MCF 10A (cell line): Measurements from ENCODE around the gene PATE1. TPM values are rescaled to one million over a fixed set of nuclear protein-coding genes. Genes with fewer than 3 reads are reported as not detected.

Source experiments
- BruUV-seq: library from RNA; stranded (reverse); fragments of 400-500 nt; replicated peaks from 2 replicates; lab custom pipeline; 2021; lab: Mats Ljungman, UMichigan
- CTCF ChIA-PET: fragments of 300-600 bp; sonication (Branson Sonifier 250); formaldehyde crosslinking; extraction: SDS; loops from one replicate; lab custom pipeline; 2021; ENCODE audit warnings: antibody characterized with exemption, inconsistent platforms; lab: Yijun Ruan, JAX
- POLR2A ChIA-PET: fragments of 300-600, 350-650 bp; sonication (Branson Sonifier 250); formaldehyde crosslinking; extraction: SDS; loops from one replicate; lab custom pipeline; 2020; ENCODE audit warnings: antibody characterized with exemption, inconsistent platforms; lab: Yijun Ruan, JAX
- DNase-seq: peaks from one replicate; pipeline ENCODE4 v3.0.0-alpha.2; 2018; ENCODE audit not compliant: unreplicated experiment
- H3K27ac Mint-ChIP-seq: one replicate; pipeline ENCODE4 v1.8.0; 2022; ENCODE audit warnings: mild to moderate bottlenecking, low read depth, mixed read lengths; ENCODE audit not compliant: unreplicated experiment
- H3K27me3 Mint-ChIP-seq: one replicate; pipeline ENCODE4 v1.8.0; 2022; ENCODE audit warnings: mixed read lengths; ENCODE audit not compliant: insufficient read depth, unreplicated experiment
- H3K36me3 Mint-ChIP-seq: one replicate; pipeline ENCODE4 v1.8.0; 2022; ENCODE audit warnings: mild to moderate bottlenecking, moderate library complexity, mixed read lengths; ENCODE audit not compliant: insufficient read depth, unreplicated experiment
- H3K4me1 Mint-ChIP-seq: one replicate; pipeline ENCODE4 v1.8.0; 2022; ENCODE audit warnings: mixed read lengths; ENCODE audit not compliant: insufficient read depth, unreplicated experiment
- H3K4me3 Mint-ChIP-seq: one replicate; pipeline ENCODE4 v1.8.0; 2022; ENCODE audit warnings: mild to moderate bottlenecking, moderate library complexity, mixed read lengths; ENCODE audit not compliant: unreplicated experiment
- H3K9me3 Mint-ChIP-seq: one replicate; pipeline ENCODE4 v1.8.0; 2022; ENCODE audit warnings: mixed read lengths; ENCODE audit not compliant: unreplicated experiment
- CTCF ChIP-seq: fragments of 200-600 bp; IDR thresholded peaks from one replicate; pipeline ENCODE4 v1.8.0; 2022; ENCODE audit warnings: antibody characterized with exemption, mild to moderate bottlenecking; ENCODE audit not compliant: unreplicated experiment
- intact Hi-C: fragments of 100-400 bp; cut with micrococcal nuclease; formaldehyde crosslinking; loops from 2 replicates; pipeline ENCODE4 v1.14.1; 2022
- total RNA-seq: library from RNA; stranded (reverse); gene quantifications from 2 replicates; pipeline ENCODE4 v1.2.3, GENCODE V29; 2022

The PATE1 gene
- total RNA-seq, 1 experiment from 2014 or later: not detected

- Mint-ChIP-seq H3K27me3 (peaks cover 18% of the 10 kb centered on the region), H3K4me1 (no peaks in the 10 kb centered on the region), H3K9me3 (no peaks in the 10 kb centered on the region), H3K27ac (no peak overlapping the region), H3K4me3 (no peak overlapping the region), H3K36me3 (no peaks in the 10 kb centered on the region)
- ChIA-PET POLR2A (no interaction called here), CTCF (no interaction called here)
- peak; percentile 39 for DNase-seq
- BruUV-seq: no TSS peak
- TF ChIP-seq CTCF: no peak
- intact Hi-C loops: no loop called here
These were observed 25.3 kb upstream of the PATE1 start for GRCh38 chr11:125720781-125721180.

DNA sequence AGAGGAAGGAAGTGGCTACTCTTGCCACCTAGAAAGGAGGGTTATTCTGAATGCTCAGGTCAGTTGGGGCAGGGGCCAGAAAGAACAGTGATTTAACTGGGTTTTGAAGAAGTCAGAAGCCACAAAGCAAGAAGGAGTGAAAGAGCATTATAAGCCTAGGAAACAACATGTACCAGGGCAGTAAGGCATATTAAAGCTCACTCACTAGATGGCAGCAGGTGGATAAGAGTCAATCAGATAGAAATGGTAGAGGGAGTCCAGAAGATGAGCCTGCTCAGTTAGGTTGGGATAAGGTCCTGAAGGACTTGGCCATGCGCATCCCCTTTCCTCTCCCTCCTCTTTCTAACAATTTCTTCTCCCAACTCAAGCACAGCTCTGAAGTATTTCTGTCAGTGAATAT lies 22.0 kb upstream of the PATE1 start:
- peak; percentile 27 for TF ChIP-seq CTCF

GRCh38 chr11:125728969-125729368 lies 17.1 kb upstream of the PATE1 start:
- no peaks in the 10 kb centered on the region for H3K9me3 Mint-ChIP-seq
- no peak overlapping the region for H3K27ac Mint-ChIP-seq
- peaks cover 22% of the 10 kb centered on the region for H3K27me3 Mint-ChIP-seq
- ChIA-PET CTCF (no interaction called here), POLR2A (no interaction called here)
- intact Hi-C loops: no loop called here
- H3K4me3 Mint-ChIP-seq: no peak overlapping the region
- no peak for DNase-seq
- no TSS peak for BruUV-seq
- no peak for TF ChIP-seq CTCF
- H3K36me3 Mint-ChIP-seq: no peaks in the 10 kb centered on the region
- no peaks in the 10 kb centered on the region for H3K4me1 Mint-ChIP-seq

More for the DNA sequence above, 22.0 kb upstream of the PATE1 start:
- Mint-ChIP-seq H3K4me1 (no peaks in the 10 kb centered on the region), H3K36me3 (no peaks in the 10 kb centered on the region), H3K4me3 (no peak overlapping the region), H3K27me3 (peaks cover 34% of the 10 kb centered on the region), H3K27ac (no peak overlapping the region), H3K9me3 (no peaks in the 10 kb centered on the region)
- intact Hi-C loops: loop anchor here (1.0 kb wide), 1 partner anchor 150 kb away; no protein-coding TSS in a partner anchor
- BruUV-seq: no TSS peak
- ChIA-PET CTCF (interaction anchor here (0.6 to 1.4 kb wide), 5 partner anchors 11 to 312 kb away, joined by 3 read pairs; no protein-coding TSS in a partner anchor), POLR2A (no interaction called here)
- peak; percentile 23 for DNase-seq

DNA sequence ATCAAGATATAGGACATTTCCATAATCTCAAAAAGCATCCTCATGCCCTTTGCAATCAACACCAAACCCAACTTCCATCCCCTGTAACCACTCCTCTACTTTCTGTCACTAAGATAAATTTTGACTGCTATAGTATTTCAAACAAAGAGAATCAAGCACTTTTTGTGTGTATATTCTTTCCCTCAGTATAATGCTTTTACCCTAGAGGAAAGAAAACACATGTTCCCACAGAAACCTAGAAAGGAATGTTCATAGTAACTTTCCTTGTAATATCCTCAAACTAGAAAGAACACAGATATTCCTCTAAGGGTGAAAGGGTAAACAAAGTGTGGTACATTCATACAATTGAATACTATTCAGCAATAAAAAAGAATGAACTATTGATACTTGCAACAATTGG lies 5.5 kb upstream of the PATE1 start:
- no peak for DNase-seq
- no peaks in the 10 kb centered on the region for H3K36me3 Mint-ChIP-seq
- H3K9me3 Mint-ChIP-seq: no peaks in the 10 kb centered on the region
- CTCF ChIA-PET: interaction anchor here (0.6 to 0.9 kb wide), 2 partner anchors 135 to 1325 kb away, joined by 3 to 4 read pairs; no protein-coding TSS in a partner anchor
- no TSS peak for BruUV-seq
- TF ChIP-seq CTCF: no peak
- intact Hi-C loops: no loop called here
- H3K27me3 Mint-ChIP-seq: peaks cover 51% of the 10 kb centered on the region
- H3K27ac Mint-ChIP-seq: no peak overlapping the region
- H3K4me3 Mint-ChIP-seq: no peak overlapping the region
- H3K4me1 Mint-ChIP-seq: no peaks in the 10 kb centered on the region
- POLR2A ChIA-PET: no interaction called here
